GM21390 (cell line): ENCODE data around the gene CDC14C.
A peak's percentile ranks its signal among the peaks of the same experiment; 100 is the strongest.
"Not testable (repeated sequence)": the region's sequence is repeated elsewhere in the genome, so short reads cannot be mapped to it uniquely, and the experiment has no call there.

Source experiments
- ATAC-seq: cut with Tn5 transposase; IDR thresholded peaks from one replicate; pipeline ENCODE4 v1.9.1; 2021; ENCODE audit not compliant: unreplicated experiment

CDC14C gene

GRCh38 chr7:48924433-48924832 lies at the start of gene CDC14C:
Gene CDC14C (plus strand): TSS chr7:48924547. CDS start chr7:48924673, 126 bp downstream.
- no peak for ATAC-seq

- ATAC-seq, result no peak
Observed at GRCh38 chr7:48875045-48875916, 49.1 kb upstream of the CDC14C start.

GRCh38 chr7:48876087-48876486 lies 48.3 kb upstream of the CDC14C start:
- peak; percentile 53 for ATAC-seq

GRCh38 chr7:48880851-48881250 lies 43.5 kb upstream of the CDC14C start:
- ATAC-seq, result no peak

DNA sequence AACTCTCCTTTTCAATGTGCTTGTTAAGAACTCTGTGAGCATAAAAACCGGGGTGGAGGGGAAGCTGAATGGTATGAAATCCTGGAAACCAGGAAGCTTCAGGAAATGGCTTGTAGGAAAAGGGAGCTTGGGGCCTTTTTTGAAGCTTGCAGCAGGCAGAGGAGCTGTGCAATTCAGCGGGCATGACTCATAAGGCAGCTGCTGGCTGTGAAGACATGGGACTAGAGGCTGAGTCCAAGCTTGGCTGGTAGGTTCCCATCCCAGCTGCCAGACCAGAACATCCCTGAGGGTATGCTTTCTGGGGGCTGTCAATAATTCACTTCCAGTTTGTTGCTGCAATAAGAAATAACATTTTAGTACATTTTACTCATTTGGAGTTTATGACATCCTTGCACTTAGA lies 36.8 kb upstream of the CDC14C start:
- no peak for ATAC-seq

DNA sequence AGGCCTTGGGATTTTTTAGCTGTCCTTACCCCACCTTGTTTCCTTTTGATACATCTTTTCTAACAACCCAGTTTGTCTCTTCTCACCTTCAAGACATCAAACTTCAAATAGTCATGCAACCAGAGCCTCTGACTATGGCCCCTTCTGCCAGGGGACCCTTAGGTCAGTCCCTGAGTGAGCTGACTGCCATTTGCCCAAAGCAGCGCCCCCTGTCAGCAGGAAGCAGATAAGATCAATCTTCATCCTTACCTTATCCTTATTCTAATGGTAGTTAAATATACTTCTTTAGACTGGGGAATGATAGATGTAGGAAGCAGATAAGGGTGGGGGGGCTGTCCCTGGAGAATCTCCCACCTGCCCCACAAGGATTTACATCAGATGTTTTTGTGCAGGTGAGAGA lies 29.8 kb upstream of the CDC14C start:
- no peak for ATAC-seq

DNA sequence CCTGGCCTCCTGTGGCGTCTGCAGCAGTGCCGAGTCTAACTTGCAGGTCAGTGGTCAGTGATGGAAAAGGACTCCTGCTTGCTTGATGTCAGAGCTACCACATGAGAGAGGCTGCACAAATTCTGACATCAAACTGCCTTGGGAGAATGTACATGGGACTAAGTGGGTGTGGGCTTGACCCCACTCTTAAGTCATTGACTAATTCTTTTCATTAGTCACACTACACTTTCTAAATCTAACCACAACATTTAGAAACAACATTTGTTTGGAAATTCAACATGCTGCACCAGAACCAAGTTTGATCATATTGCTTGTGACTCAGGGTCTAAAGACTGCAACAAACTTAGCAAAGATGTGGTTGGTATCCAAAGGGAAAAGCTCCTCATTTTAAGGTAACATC lies 24.4 kb upstream of the CDC14C start:
- ATAC-seq, result no peak

DNA sequence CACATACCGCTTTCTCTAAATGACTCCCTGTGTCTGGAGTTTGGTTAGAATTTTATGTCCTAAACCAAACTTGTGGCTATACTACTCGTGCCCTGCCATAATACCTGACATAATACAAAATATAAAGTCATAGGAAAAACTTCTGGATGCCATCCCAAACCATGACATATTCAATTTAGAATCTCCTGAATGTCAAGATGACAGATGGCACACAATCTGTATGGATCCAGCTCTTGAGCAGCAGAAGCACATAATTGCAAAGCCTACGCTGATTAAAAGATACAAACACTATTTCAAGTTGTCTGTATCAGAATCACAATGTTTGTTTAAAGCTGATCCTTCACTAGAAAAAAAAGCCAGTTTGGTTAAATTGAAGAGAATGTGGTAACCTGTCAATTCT lies 22.4 kb upstream of the CDC14C start:
- no peak for ATAC-seq

- no peak for ATAC-seq
Observed at GRCh38 chr7:48904975-48905374, 19.4 kb upstream of the CDC14C start.

DNA sequence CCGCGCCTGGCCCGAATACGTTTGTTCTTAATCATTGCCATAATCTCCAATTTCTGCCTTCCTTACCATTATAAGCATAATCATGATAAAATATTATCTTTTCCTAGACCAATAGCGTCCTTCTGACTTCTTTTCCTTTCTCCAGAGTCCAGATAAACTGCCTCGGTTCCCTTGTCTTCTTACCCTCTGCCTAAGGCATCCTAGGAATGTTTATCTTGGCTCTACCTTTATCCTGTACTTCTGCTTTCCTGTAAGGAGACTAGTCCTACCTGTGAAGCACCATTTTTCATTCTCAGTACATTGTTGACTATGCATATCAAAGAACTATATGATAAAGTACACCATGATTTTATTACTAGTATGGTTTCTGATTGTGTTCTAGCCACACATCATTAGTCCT lies 18.7 kb upstream of the CDC14C start:
- ATAC-seq, result not testable (repeated sequence)

DNA sequence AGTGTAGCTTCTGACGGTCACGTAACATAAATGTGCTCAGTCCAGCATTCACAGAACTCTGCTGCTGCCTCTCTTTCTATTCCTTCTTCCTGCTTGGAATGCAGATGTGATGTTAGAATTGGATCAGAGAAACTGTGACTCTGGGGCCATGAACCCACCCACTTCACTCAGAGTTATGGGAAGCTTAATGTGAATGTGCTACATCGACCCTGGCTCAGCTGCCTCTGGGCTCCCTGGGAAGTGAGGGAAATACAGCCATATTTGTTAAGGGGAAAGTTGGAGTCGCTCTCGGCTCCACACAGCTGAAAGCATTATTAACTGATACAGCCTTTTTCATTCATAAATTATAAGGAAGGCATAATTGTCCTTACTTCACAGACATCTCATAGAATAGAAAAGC lies 14.5 kb upstream of the CDC14C start:
- not testable (repeated sequence) for ATAC-seq

DNA sequence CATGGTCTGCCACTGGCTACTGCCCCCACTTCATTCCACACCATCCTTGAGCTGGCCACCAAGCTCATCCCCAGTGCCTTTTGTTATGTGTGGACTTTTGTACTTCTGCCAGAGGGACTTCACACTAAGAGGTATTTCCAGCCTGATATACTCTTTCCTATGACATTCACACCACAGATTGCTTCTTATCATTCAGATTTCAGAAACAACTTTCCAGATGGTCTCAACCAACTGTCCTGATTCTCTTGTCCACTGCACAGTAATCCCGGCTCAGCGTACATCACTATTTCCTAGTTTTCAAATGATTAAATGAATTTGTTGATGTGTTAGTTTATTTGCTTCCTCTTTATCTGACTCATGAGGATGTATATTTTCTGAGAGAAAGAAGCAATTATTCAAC lies 7.1 kb downstream of the CDC14C start:
- ATAC-seq, result no peak

DNA sequence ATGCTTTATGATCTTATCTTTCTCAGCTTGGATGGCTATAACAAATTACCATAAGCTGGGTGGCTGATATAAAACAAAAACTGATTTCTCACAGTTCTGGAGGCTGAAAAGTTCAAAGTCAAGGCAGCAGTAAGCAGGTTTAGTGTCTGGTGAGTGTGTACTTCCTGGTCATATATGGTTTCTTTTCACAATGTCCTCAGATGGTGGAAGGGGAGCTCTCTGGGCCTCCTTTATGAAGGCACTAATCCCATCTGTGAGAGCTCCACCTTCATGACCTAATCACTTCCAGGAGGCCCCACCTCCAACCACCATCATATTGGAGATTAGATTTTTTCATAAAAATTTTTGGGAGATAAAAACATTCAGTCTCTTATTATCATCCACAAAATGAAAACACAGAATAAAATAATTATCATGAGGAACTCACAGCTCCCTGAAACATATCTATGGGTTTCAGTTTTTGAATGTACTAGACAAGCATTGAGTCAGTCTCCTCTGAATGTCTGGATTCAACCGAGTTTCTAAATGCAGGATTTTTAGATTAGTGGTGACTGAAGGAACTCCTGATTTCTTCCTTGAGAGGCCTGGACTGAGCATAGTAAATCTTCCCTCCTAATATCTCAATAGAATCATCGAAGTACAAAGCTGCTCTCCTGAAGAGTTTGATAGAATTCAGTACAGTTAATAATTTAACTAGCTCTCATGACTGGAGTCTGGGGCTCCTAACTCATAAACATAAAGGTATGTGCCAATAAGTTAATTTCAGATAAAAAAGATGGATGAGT lies 8.0 kb downstream of the CDC14C start:
- no peak for ATAC-seq

DNA sequence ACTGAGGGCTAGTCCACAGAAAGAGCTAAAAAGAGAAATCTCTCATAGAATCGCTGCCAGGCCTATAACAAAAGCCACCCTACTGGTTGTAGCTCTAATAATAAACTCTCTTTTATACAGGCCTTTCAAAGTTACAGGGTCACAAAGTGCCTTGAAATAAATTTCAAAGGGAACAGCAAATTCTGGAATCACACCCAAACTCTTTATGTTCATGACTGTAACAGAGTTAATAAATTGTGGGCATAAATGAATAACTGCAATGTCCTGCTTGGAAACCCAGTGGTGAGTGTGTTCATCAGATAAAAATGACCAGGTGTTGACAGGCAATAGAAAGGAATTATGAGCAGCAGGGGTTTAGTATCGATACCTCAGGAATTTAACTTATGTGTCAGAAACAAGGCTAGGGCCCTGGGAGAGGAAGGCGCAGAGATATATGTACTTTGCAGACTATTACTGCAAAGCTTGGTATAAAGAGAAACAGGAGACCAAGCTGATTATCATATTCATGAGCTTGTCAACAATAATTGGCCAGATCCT lies 9.3 kb downstream of the CDC14C start:
- no peak for ATAC-seq

GRCh38 chr7:48938539-48939295 lies 14.4 kb downstream of the CDC14C start:
- ATAC-seq, result no peak

DNA sequence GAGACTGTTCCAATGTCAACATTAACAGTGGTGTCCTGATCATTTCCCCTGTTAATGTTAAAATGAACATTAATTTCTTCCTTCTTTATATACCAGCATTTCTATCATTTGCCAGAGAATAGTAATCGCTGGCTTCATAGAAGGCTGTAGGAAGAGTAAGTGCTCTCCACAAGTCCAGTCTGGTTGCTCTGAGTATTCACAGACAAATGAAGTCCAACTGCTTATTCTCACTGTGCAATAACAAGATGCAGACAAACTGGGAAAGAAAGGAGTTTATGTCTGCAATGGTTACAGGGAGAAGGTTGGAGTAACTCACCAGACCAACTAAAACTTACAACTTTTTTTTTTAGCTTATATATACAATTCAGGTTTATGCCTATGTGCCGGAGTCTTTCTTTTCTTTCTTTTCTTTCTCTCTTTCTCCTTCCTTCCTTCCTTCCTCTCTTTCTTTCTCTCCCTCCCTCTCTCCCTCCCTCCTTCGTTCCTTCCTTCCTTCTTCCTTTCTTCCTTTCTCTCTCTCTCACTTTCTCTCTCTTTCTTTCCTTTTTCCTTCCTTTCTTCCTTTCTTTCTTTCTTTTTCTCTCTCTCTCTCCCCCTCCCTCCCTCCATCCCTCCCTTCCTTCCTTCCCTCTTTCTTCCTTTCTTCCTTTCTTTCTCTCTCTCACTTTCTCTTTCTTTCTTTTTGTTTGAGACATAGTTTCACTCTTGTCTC lies 19.1 kb downstream of the CDC14C start:
- ATAC-seq, result no peak

GRCh38 chr7:48955916-48956315 lies 31.6 kb downstream of the CDC14C start:
- ATAC-seq, result no peak

- no peak for ATAC-seq
Observed at GRCh38 chr7:48959676-48960075, 35.3 kb downstream of the CDC14C start.

- ATAC-seq, result no peak
Observed at GRCh38 chr7:48962821-48963505, 38.6 kb downstream of the CDC14C start.

DNA sequence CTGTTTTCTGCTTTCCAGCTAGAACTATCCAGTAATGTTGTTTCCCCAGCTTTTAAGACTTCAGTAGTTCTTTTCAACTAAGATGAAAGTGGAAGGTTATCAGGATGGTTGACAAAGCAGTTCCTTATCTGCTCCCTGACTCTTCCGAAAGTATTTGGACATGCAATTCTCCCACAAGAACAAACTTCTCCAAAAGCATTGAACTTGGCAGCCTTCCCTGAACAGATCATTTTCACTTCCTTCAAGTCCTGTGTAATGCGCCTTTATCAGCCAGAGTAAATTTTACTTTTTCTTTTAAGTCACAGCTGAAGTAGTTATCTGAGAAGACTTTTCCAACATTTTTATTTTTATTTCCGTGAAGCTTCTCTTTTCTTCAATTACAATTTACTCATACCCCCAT lies 39.7 kb downstream of the CDC14C start:
- no peak for ATAC-seq
